GM19463 (cell line): ENCODE results near the gene TFAP2B.
A peak's percentile ranks its signal among the peaks of the same experiment; 100 is the strongest.

Experiments used
- ATAC-seq: cut with Tn5 transposase; IDR thresholded peaks from one replicate; pipeline ENCODE4 v1.9.1; 2021; ENCODE audit warnings: mild to moderate bottlenecking, moderate library complexity; ENCODE audit not compliant: unreplicated experiment

TFAP2B gene

DNA sequence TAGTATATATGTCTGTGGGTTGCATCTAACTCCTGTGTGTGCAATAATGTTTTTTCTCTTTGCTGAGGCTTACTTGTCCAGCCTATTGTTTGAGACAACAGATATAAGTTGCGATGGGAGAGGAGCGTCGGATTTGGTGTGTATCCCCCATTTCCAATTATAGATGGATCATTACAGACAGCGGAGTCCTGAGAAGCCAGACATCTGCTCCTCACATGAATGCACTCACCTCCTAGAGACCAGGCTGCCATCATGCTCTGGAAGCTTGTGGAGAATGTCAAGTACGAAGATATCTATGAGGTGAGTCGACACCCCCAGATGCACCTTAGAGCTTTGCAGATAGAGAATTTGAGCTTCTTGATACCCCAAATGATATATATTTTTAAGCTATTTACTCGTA lies at the start of gene TFAP2B:
TSS of gene TFAP2B (plus strand) at position 199 of the 400 bp plus-strand sequence. CDS start at position 220, 21 bp downstream.
- ATAC-seq, result no peak

DNA sequence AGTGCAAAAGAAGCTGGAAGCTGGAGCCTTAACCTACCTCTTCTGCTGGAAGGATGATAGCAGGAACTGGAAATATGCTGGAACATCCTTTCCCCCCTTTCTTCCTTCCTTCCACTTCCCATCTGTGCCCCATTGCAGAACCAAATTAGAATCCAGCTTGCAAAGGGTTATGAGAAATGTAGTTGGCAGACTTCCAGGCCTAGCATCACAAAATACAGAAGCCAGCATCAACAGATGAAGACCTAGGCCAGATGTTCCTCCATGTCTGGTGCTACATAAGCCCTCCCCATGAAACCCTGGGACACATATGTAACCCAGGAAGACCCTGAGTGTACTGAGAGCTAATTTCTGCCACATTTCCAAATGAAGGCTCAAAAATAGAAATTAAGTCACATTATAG lies 40.0 kb upstream of the TFAP2B start:
- no peak for ATAC-seq

DNA sequence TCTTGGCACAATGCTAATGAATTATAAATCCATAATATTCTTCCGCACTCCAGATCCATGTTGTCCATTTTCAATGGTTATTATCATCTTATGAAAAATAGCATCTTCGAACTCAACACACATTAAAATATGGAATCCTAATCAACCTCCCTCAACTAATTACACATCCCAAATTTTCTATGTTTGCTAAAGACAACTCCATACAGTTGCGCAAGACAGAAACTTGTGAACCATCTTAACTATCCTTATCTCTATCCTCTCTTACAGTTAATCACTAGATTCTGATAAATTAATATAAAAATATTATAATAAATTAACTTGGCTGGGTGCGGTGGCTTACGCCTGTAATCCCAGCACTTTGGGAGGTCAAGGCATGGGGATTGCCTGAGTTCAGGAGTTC lies 38.3 kb upstream of the TFAP2B start:
- no peak for ATAC-seq

DNA sequence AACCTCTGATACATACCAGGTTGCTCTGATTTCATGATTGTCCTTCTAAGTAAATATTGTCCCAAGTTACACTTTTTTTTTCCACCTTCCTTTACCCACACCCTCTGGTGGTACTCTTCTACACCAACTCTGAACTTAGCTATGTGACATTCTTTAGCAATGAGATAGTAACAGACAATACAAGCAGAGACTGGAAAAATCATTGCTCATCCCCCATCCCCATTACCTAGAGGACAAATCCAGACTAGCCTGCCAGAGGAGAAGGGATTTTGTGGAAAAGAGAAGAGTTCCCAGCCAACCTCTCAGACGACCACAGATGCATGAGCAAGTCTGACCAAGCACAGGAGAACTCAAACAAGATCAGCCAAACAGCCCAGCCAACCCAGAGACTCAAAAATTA lies 32.8 kb upstream of the TFAP2B start:
- no peak for ATAC-seq

DNA sequence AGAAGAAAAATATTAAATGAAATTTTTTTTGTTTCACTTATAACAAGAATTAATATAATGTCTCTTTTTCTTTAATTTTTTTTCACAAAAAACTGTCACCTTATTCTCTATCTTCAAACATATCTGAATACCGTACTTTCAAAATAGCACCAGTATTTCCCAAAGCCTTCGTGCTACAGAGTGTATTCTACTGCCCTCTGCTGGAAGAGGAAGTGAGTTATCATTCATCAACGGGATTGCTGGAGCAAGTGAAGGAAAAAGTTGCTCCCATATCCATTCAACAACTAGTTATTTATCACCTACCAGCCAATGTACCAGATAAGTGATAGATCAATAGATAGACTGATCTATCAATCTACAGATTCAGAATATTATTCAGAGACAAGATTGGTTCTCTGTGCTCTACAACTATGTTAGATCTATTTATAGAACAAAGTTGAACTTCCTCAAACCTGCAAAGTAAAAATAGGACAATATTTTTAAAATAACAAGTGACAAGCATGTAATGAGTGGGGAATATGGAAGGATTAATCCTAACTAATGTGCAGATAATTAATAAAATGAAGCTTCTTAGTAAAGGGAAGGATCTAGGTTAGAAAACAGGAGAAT lies 26.7 kb upstream of the TFAP2B start:
- peak; percentile 68 for ATAC-seq

DNA sequence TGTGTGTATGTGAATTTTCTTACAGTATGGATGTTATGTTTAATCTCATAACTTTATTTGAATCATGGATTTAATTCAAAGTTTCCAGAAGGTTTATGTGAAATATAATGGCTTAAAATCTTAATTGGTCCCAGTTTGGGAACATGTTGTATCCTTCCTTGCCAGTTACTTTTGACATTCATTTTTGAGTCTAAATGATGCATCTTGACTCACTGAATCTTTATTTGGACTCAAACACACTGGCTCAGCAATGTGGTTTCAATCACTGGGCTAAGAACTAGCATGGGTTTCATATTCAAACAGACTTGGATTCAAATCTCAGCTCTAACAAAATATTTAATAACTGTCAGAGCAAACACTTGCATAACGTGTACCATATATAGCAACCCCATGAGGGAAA lies 25.9 kb upstream of the TFAP2B start:
- no peak for ATAC-seq

DNA sequence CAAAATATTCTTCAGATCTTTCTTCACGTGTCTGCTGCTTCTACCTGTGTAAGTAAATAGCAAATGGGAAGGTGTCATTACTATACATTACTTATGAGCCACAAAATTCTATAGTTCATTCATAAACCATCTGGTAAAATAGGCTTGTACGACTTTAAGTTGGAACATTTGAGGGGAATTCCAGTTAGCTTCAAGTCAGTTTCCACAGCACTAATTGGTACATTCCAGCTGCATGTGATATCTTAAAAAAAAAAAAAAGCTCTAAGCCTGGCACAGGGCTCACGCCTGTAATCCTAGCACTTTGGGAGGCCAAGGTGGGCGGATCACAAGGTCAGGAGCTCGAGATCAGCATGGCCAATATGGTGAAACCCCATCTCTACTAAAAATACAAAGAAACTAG lies 23.1 kb upstream of the TFAP2B start:
- ATAC-seq, result no peak

DNA sequence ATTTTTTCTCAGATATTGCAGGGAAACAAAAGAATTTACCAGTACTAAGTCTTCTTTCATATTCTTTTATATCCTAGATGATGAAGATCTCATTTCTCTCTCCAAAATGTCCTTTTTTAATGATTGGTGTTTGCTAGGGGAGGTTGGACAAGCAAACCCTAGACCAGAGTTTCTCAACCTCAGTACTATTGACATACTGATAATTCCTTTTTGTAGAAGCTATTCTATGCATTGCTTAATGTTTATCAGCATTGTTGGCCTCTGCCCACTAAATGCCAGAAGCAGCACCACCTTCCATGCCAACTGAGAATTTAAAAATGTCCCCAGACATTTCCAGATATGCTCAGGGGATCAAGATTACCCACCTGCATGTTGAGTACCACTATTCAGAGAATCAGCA lies 14.4 kb upstream of the TFAP2B start:
- ATAC-seq, result no peak

DNA sequence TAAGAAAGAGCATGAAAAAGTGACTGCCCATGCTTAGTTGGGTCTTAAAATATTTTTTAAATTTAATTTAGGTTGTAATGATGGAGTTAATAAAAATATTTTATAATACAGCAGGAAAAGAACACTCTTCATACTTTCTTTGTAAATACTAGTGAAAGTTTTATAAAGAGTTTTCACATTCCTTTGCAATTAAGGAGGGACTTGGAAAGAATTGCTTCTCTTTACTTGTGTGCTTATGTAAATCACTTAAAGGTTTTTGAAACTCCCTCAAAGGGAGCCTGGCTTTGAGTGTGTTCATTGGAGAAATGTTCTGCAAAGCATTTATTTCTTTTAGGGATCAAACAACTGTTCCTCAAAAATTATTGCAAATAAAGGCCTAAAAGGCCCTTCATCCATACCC lies 11.6 kb upstream of the TFAP2B start:
- ATAC-seq, result no peak

DNA sequence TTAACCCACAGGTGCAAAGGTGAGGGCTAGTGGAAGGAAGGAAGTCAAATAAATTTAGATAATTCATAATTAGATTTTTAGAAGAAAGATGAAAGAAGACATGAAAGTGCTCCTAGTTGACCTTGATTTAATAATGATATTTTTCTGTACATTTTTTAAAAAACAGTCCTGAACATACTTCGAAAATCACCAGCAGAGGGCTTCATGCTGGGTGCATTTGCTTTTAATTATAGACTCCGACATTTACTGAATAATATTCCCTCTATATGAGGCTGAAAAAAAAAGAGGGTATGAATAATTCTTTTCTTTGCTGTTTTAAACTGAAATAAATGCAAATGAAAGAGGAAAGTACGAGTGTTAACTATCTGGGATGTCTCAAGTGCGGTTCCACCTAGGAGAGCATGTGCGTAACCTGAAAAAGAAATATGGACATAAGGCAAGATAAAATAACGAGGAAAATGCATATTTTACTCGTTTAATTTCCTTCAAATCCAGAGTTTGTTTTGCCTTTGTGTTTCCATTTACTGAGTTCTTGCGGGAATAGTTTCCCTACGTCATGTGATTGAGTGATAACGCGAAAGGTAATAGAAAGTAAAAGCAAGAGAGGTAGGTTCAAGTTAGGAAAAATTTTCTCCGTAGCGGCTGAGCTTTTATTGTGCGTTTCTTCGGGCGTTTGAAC lies 3.1 kb upstream of the TFAP2B start:
- ATAC-seq, result peak; percentile 25

DNA sequence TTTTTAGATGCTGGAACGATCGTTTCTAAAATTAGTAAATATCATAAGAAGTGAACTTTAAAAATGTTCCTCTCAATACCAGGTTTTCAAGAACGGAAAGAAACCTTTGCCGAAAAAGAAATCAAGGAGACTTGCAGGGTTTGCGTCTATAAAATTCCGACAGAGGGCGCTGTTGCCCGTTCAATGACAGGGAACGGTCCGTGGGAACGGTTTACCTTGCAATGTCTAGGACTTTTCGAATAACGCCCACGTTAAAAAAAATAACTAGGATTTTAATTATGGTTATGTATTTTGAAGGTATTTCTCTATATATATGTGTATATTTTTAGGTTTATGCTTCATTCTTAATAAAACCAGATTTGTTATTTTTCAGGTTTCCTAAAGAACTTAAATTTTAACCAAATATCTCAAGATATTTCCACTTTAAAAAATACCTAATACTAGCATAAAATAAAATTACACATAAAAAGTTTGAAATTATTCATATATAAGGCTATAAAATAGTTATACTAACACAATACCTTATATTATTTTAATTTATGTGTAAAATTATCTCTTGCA lies 2.5 kb upstream of the TFAP2B start:
- peak; percentile 51 for ATAC-seq

DNA sequence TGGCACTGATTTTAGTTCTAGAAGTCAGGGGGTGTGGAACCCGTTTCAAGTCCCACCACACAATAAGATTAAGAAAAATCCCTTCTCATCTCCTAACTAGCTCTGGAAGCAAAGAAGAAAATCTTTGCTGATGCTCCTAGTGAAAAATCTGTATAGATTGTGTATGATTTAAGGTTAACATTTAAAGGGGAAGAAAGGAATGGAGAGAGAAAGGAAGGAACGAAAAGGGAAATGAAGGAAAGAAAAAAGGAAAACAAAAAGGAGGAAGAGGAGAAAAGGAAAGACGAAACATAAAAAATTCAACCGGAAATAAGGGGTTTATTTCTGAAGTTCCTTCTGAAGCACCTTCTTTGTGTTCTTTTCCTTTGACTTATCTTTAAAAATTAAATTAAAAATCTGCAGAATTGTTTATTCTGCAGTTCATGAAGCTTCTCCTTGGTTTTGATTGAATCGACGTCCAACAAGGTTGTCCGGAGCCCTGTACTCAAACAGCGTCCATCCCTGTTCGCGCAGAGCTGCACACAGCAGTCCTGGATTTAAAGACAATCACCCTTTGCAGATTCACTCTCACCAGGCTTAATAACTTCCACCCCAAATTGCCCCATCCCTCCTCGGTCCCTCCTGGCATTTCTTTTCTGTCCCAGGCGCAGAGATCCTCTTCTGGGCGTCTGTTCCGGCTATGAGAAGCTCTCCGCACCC lies 1.6 kb upstream of the TFAP2B start:
- ATAC-seq, result no peak

DNA sequence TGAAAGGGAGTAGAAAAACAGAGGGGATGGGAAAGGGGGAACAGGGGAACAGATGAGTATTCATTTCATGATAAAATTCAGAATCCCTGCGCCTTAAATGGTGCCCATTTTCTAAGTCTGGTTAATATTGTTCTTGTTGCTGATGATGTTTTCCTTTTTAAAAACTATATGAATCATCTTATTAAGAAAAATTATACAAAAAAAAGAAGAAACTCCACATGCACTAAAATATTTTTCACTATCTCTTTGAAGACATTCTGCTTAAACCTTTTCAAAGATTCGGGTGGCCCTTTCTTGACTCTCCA lies 1.1 kb upstream of the TFAP2B start:
- ATAC-seq, result no peak

DNA sequence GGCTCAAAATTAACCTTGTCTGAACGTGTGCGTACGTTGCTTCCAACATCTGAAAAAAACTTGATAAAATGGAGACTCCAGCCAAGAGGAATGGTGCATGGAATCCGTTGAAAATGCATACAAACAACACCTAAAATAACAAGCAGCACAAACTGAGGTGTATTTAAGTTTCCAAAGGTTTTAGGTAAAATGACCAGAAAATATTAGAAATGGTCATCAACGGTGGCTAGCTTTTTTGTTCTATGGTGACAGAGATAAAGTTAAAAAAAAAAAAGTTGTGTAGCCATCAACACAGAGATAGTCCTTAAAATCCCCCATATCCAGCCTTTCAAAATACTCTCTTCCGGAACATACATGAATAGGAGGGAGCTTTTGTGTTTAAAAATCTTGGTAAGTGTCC lies 651 bp upstream of the TFAP2B start:
- no peak for ATAC-seq

DNA sequence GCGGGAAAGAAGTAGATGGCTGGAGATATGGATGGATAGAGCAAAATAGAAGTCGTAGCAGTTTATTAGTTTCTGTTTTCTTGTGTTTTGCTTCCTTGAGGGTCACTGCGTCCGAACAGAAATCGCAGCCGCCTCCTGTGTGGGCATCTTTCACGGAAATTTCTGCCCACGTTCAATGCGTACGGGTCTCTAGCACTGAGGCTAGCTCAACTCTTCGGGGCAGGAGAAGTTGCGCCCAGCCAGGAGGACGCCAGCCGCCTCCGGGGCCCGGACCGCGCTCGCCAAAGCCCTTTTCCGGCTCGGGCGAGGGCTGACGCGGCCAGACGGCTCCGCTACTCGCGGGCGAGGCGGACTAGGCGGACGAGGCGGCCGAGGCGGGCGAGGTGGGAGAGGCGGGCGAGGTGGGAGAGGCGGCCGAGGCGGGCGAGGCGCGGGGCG lies 814 bp downstream of the TFAP2B start:
- ATAC-seq, result no peak

DNA sequence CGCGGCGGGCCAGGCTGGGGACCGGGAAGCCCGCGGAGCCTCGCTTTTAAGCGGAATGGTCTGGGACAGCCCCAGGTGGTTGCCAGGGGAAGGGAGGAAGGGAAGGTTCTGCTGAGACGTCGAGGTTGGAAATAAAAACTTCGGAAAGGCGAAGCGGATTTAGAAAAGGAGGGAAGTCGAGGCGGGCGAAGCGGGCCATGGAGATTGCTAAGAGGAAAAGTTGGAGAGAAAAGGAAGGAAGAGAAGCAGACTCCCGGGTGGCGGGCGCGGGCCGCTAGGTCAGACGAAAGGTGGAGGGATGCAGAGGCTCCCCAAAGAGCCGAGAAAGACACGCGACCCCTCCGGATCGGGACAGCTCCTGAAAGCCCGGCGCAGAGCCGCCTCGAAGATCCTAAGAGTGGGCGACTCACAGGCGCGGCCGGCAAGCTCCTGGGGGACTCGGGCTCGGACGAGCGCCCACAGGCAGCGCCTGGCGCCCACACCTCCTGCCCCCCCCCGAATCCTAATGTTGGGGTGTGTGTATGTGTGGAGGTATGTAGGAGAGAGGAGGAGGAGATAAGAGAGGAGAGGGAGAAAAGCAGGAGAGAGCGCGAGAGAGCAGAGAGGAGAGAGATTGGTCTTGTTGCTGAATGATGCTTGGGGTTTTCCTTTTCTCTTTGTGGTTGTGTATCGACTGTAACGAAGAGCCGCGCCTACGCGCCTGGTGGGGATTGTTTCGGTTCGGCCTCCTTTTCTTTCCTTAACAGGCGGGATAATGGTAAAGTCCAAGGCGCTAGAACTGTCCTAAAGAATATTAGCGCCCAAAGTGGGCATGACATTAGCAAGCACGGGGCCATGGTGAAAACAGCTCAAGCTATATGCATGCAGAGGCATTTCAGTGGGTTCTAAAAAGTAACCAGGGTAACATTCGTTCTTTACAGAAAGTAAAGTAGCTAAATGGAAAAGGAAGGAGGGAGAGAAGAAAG lies 1.5 kb downstream of the TFAP2B start:
- peak; percentile 38 for ATAC-seq

DNA sequence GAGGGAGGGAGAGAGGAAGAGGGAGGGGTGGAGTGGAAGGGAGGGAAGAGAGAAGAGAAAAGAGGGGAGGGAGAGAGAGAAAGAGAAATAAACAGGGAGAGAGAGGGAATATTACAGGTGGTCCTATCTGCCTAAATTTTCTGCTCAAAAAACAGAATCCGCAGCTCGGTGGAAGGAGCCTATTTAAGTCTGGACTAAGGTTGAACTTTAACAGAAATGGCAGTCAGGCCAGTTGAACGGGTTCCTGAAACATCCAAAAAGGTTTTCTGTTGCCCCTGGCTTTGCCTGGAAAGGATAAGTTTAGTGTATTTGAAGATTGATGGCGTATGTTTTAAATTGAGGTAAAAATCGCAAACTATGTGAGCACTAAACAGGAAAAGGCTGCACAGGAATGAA lies 2.2 kb downstream of the TFAP2B start:
- no peak for ATAC-seq

DNA sequence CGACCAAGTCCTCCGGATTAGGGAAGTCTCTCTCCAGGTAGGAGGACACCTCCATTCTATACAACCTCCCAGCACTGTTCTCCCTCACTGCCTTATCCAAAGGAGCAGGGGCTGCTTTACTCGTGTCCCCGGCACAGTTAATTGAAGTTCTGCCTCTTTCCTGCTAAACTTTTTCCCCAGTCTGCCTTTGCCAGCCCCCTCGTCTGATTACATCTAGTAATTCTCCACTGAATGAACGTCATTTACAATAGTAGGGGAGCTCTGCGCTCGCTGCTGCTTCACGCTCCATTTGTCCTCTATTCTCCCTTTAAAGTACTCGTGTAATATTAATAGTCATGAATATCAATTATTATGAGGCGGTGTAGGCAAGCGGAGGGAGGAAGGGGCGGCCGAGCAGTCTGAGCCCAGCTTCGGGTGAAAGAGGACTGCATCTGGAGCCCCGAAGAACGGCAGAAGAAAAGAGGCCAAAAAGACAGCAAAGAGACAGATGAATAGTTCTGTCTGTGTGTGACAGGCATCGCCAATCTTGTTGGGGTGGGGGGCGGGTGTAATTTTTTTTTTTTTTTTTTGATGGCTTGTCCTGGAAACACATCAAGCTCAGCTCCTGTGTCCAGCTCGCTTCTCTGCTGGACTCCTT lies 2.9 kb downstream of the TFAP2B start:
- no peak for ATAC-seq

DNA sequence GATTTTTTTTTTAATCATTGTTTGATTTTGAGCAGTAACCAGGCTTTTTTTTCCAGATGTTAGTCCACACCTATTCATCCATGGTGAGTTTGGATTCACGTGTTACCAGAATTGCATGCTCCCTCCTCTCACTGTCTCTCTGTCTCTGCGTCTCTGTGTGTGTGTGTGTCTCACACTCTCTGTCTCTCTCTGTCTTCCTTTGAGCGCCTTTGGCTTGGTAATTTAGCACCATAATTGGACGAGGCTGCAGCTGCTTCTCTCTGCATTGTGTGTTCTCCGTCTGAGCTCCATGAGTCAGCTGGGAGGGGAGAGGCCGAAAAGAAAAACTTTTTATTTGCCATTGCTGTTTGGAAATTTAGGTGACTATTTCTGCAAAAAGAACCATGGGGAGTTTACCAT lies 3.4 kb downstream of the TFAP2B start:
- ATAC-seq, result no peak

DNA sequence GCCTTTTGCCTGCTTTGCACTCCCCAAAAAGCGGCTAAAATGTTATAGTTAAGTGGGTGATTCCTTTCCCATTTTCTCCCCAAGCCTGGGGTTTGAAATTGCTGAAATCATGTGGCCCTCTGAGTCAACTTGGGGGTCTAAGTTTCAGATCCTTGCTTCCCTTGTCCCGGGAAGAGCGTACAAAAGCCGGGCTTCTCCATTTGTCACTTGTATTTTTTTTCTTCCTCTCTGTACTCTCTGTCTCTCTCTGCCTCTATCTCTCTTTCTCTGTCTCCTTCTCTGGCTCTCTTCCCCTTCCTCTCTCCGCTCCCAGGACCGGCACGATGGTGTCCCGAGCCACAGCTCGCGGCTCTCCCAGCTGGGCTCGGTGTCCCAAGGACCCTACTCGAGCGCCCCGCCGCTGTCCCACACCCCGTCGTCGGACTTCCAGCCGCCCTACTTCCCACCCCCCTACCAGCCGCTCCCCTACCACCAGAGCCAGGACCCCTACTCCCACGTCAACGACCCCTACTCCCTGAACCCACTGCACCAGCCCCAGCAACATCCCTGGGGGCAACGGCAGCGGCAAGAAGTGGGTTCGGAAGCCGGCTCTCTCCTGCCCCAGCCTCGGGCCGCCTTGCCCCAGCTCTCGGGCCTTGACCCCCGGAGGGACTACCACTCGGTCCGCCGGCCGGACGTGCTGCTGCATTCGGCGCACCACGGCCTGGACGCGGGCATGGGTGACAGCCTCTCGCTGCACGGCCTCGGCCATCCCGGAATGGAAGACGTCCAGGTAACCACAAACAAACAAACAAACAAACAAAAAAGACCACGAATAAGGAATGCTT lies 4.6 kb downstream of the TFAP2B start:
- no peak for ATAC-seq
